ENCODE results near the gene GOLGA6C. TPM values are rescaled to one million over a fixed set of nuclear protein-coding genes. Genes with fewer than 3 reads are reported as not detected.
A peak's percentile ranks its signal among the peaks of the same experiment; 100 is the strongest.
"Not testable (repeated sequence)": the region's sequence is repeated elsewhere in the genome, so short reads cannot be mapped to it uniquely, and the experiment has no call there.

GOLGA6C gene
- total RNA-seq, 1 donor from 2014 or later = not detected

DNA sequence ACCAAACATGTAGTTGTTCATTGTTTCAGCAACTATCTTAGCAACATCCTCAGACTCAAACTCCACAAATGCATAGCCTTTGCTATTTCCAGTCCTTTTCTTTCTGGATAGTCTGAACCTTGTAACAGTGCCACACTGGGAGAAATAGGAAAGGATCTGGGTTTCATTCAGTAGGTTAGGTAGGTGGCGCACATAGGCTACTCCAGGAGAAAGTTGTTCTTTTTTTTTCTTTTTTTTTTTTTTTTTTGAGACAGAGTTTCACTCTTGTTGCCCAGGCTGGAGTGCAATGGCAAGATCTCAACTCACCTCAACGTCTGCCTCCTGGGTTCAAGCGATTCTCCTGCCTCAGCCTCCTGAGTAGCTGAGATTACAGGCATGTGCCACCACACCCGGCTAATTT lies 5.8 kb upstream of the GOLGA6C start:
- DNase-seq (ENCODE audit: low read depth) = not testable (repeated sequence)

DNA sequence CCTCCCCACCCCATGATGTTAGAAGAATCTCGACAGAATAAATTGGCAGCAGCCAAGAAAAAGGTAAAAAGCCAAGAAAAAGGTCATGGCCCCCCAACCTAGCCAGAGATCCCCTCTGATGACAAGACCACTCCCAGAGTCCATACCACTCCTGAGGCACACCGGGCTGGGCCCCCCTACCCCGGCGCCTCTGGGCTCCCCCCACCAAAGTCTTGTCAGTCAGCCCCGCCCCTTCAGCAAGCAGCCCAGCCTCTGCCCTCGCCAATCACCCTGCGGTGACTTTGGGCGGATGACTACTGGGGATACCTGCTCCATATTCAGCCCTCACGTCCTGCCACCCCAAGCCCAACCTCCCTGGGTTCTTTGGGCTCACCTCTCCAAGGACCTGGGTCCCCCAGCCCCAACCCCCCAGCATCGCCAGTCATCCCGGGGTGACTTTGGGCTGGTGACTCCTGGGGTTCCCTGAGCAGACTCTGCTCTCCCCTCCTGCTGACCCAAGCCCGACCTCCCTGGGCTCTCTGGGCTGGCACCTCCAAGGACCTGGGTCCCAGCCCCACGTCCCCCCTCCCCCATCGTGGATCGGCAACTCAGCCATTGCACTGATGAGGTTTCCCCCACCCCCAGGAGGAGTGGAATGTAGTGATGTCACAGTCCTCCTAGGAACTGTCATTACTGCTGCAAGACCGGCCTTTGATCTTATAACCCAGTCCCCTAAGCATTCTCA lies 648 bp downstream of the GOLGA6C start:
- not testable (repeated sequence) for DNase-seq (ENCODE audit: low read depth)

DNA sequence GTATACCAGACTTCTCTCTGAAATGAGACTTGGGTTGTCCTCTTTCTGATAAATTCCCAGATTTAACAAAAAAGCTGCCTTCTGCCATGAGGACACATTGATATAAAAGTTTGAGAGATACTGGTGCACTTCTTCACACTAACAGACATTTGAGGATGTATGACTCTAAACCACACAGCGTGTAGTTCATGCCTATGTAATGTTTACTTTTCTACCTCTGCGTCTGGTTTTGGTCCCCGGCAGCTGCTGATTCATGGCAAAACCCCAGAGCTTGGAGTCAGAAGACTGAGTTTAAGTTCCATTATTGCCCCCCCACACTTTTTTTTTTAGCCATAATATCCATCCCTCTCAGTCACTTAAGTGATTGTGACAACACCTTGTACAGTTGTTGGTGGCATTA lies 1.7 kb downstream of the GOLGA6C start:
- DNase-seq (ENCODE audit: low read depth) = not testable (repeated sequence)

DNA sequence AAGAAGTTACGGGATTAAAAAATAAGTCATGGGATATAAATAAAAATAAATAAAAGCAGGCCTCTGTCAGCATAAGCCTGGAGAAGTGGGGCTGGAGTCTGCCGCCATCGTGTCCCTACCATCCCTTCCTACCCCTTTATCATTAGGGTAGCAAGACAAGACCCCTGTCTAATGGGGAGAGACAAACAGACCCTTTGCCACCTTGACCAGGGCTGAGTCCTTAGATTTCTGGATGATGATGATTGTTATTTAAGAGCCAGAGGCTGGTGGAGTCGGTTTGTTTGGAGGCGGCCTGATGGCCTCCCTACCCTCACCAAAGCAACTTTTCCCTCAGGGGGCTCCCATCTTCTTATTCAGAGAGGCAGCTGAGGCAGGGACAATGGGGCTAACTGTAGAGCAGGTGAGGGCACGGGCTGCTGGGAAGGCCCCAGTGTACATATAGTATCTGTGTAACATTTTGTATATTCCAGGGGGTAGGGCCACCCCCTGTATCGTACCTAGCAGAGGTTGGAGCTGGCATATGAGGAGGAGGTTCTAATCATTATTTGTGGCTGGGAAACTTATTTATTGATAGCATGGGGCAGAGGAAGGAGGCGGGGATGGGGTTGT lies 15.7 kb downstream of the GOLGA6C start:
- DNase-seq (ENCODE audit: low read depth) = not testable (repeated sequence)

DNA sequence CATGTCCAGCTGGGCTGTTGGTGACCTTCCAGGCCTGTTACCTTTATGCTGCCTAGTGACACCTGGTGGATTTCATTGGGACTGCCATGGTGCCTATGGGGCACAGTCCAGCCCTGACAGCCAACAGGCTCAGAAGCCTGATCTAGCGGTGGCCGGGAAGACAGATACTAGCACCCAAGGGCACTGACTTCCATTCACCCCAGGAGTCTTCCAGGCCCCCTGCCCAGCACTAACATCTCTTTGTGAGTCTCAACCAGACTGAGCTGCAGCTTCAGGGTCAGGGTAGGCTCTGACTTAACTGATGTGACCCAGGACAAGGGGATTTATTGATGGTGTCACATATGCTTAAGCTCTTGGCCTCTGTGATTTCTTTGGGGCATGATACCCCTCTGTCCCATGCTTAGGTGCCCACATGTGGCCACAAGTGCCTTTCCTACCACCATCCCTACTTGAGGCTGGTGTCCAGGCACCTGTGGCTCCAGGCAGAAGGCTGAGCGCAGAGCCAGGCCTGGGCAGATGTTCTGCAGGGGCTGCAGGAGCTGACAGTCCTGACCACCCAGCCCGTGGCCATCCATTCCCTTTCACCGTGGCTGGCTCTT lies 16.5 kb downstream of the GOLGA6C start:
- DNase-seq (ENCODE audit: low read depth) = peak; percentile 11

DNA sequence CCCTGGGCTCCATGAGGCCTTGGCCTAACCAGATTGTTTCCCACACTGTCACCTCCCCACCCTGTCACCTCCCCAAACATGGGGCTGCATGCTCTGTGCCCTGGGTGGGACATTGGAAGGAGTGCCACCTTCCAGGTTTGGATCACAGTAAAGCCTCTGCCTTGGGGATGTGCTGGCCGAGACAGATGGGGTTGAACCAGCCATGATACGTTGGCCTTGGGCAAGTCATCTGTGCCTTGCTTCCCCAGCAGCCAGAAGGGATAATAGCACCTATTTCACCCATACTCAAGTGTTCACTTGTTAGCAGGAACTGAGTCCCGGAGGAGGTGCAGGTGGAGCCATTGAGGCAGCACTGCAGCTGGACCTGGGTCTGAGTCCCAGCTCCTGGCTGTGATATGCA lies 17.5 kb downstream of the GOLGA6C start:
- DNase-seq (ENCODE audit: low read depth) = not testable (repeated sequence)

DNA sequence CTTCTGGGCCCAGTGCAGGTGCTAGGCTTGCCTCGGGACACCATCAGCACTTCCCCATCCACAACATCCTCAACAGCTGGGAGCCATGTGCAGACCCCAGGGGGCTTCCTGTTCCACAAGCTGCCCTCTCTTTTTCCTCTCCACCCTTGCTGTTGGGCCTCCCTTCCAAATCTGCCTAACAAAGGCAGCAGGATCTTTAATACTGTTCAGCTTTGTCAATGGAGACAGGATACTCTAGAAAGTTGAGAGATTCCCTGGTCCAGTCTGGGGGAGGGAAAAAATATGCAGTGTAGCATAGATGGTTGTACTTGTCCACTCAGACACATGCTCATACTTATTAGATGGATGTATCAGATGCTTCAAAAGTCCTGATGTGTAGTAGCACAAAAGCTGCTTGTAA lies 20.4 kb downstream of the GOLGA6C start:
- not testable (repeated sequence) for DNase-seq (ENCODE audit: low read depth)

DNA sequence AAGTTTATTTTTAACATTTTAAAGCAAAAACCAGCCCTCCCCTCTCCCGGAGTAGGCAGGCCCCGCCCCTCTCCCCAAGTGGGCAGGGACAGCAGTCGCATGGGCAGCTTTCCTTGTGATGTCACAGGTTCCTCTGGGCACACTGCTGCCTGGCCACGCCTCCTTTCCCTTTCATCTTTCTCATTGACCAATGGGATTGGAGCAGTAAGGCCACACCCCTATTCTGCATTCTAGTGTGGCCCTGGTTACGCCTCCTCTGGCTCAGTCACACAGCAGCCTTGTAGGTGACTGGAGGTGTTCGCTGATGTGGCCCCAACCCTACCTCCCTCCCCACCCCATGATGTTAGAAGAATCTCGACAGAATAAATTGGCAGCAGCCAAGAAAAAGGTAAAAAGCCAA lies 24.4 kb downstream of the GOLGA6C start, which contains the start of gene GOLGA6D:
Gene GOLGA6D, plus strand, starts transcription at position 264 of the 400 bp plus-strand sequence. Its CDS starts 41 bp downstream, at position 305.
- DNase-seq (ENCODE audit: low read depth) = not testable (repeated sequence)

DNA sequence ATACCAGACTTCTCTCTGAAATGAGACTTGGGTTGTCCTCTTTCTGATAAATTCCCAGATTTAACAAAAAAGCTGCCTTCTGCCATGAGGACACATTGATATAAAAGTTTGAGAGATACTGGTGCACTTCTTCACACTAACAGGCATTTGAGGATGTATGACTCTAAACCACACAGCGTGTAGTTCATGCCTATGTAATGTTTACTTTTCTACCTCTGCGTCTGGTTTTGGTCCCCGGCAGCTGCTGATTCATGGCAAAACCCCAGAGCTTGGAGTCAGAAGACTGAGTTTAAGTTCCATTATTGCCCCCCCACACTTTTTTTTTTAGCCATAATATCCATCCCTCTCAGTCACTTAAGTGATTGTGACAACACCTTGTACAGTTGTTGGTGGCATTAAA lies 26.0 kb downstream of the GOLGA6C start:
- DNase-seq (ENCODE audit: low read depth) = not testable (repeated sequence)

DNA sequence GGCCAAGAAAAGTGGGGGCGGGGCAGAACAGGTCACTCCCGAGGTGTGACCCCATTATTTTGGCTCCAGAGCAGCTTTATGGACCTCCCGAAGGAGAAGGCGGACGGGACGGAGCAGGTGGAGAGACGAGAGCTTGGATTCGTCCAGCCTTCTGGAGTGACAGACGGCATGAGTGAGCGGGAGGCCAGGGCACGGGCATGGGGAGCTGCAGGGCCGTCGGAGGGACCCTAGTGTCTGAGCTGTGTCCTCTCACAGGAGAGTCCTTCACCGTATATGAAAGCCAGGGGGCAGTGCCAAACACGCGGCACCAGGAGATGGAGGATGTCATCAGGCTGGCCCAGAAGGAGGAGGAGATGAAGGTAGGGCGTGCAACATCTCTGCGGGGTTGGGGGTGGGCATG lies 35.5 kb downstream of the GOLGA6C start:
- not testable (repeated sequence) for DNase-seq (ENCODE audit: low read depth)

DNA sequence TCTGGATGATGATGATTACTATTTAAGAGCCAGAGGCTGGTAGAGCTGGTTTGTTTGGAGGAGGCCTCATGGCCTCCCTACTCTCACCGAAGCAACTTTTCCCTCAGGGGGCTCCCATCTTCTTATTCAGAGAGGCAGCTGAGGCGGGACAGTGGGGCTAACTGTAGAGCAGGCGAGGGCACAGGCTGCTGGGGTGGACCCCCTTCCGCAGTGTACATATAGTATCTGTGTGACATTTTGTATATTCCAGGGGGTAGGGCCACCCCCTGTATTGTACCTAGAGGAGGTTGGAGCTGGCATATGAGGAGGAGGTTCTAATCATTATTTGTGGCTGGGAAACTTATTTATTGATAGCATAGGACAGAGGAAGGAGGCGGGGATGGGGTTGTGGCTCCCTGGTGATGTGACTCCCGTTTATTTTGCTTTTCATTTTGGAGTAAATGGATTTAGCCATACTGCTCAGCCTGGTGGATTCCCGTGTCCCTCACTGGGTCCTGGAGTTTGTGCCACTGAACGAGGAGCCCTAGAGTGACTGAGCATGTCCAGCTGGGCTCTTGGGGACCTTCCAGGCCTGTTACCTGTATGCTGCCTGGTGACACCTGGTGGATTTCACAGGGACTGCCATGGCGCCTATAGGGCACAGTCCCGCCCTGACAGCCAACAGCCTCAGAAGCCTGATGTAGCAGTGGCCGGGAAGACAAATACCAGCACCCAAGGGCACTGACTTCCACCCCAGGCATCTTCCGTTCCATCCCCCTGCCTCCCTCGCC lies 40.6 kb downstream of the GOLGA6C start:
- DNase-seq (ENCODE audit: low read depth) = not testable (repeated sequence)

DNA sequence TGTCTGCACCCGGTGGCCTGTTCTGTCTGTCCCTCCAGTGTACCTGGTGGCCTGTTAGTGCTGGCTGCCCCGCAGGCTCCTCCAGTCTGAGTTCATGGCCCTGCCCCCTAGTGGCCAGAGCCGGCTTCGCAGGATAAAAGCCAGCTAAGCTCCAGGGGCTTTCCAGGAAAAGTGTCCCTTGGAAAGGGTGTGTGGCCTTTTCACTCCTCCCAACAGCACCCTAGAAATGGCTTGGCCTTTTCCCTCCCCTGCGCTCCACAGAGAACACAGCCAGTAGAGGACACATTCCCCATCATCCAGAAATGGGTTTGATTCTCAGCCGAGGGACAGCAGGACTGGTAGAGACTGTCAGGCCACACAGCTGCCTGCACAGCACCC lies 41.2 kb downstream of the GOLGA6C start:
- not testable (repeated sequence) for DNase-seq (ENCODE audit: low read depth)

DNA sequence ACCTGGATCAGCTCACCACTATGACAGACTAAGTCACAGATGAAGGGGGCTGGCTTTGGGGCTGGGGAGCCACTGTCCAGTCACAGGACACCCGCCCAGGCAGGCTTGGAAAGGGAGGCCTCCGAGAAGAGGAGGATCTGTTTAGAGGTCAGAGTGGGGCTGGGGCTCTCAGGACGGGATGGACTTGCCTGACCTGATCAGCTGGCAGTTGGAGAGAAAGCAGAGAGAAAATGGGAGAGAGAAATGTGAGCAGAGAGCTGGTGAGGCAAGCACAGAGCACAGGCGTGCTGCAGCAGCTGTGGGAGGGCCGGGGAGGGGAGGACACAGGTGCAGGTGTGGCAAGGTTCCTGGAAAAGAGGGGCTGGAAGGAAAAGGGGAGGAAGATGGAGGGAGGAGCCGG lies 41.9 kb downstream of the GOLGA6C start:
- DNase-seq (ENCODE audit: low read depth) = not testable (repeated sequence)

DNA sequence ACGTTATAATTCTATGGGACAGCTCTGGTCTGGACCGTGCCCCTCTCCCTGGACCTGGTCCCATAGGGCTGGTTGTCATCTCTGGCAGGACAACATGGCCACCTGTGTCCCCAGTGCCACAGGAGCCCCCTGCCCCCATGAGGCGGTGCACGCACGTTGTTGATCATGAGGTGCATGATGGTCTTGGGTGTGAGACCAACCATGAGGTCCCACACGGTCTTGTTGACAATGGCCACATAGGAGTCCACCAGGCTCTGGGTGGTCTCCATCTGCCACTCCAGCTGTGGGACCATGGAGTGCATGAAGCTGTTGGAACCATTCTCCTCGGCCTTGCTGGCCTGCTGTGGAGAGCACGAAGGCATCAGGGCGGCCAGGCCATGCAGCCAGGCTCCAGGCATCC lies 44.2 kb downstream of the GOLGA6C start:
- no peak for DNase-seq (ENCODE audit: low read depth)

DNA sequence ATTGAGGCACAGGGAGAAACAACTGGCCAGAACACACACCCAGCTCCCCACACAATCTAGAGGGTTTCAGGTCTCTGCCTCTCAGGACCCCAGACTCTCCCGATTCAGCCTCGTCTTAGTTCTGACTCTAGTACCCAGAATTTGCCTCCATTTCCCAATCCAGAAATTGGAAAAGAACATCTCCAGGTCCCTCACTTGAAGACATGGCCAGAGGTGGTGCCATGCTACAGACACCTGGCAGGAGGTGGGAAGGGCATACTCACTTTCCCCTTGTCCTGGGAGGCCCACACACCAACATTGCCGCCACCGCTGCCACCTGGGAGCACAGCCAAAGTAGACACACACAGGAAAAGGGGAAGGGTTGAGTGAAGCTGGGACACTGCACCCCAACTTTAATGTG lies 44.6 kb downstream of the GOLGA6C start:
- DNase-seq (ENCODE audit: low read depth) = not testable (repeated sequence)

DNA sequence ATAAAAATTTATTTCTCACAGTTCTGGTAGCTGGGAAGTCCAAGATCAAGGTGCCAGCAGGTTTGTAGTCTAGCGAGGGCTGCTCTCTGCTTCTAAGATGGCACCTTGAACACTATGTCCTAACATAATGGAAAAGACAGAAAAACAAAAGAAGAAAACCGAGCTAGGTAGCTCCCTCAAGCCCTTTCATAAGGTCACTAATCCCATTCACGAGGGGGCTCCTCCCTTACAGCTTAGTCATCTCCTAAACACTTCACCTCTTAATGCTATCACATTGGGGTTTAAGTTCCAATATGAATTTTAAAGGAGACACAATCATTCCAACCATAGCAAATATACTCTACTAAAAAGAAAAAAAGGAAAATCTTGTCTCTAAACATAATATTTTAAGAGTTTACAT lies 48.1 kb downstream of the GOLGA6C start:
- DNase-seq (ENCODE audit: low read depth) = no peak

DNA sequence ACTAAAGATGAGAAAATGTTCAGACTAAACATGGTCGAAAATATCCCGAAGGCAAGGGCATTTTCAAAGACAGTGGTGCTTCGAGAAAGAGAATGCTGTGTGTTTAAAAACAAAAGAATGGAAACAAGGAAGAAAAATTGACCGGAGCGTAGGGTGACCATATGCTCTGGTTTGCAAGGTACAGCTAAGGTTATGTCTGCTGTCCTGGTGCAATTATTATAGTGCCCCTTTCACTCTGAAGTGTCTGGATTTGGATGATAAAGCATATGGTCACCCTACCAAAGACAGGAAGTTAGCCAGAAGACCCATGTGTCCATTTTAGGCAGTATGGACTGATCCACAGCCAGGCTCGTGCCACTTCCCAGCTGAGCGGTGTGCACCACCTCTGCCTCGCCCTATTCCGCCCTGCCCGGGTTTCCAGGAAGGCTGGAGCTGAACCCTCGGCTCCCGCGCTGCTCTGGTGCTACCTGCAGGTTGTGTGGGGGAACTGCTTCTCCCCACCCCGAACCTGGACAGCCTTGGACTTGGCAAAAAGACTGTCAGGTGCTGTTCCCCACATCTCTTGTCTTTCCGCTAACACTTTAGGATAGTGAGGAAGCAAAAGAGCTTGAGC lies 49.8 kb downstream of the GOLGA6C start:
- peak; percentile 6 for DNase-seq (ENCODE audit: low read depth)

DNA sequence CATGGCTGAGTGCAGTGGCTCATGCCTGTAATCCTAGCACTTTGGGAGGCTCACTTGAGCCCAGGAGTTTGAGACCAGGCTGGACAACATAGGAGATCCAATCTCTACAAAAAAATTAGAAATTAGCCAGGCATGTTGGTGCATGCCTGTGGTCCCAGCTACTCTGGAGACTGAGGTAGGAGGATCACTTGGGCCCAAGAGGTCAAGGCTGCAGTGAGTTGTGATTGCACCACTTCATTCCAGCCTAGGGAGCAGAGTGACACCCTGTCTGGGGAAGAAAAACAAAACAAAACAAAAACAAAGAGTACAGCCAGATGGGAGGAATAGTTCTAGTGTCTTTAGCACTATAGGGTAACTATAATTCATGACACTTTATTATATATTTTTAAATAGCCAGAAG lies 51.6 kb downstream of the GOLGA6C start:
- no peak for DNase-seq (ENCODE audit: low read depth)

DNA sequence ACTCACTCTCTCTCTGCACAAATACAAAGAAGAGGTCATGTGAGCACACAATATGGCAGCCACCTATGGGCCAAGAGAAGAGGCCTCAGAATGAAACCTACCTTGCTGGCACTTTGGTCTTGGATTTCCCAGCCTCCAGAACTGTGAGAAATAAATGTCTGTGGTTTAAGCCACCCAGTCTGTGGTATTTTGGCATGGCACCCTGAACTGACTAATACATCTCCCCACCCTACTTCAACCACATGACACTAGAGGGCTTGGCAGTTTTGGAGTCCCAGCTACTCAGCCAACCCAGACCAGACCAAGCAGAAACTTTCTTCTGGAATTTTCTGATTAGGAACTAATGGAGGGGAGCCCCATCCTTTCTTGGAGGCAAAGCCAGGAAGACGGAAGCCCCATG lies 54.4 kb downstream of the GOLGA6C start:
- peak; percentile 38 for DNase-seq (ENCODE audit: low read depth)

DNA sequence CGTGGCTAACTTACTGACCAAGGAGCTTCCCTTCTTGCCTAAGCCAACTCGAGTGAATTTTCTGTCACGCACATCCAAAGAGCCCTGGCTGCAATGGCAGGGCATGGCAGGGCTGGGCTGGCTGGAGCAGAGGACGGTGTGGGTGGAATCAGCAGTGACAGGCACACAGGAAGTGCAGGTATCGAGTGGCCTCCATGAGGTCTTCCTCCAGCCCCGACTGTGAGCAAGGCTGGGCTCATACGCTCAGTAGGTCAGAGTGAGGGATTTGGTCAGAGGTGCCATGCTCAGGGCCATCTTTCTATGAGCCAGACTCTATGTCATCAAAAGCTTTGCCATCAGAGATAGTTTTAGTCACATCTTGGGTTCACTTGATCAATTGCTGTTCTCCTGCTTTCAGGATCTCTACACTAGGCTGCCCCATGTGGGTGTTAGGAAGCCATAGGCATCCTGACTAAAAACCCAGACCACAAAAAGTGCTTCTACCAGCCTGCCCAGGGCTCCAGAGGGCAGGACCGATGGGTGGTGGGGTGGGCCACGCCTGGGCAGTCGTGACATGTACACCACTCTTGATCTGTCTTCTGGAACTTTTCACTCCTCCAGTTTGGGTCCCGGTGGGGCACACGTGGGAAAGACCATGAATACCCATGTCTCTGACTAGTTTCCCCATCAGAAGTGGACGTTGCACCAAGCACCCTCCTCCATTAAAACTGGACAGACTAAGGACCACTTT lies 55.1 kb downstream of the GOLGA6C start:
- DNase-seq (ENCODE audit: low read depth) = no peak

Data from myocyte (in vitro differentiated cells).